H1 (cell line): Measurements from ENCODE around the gene ERMN. TPM values are rescaled to one million over a fixed set of nuclear protein-coding genes. Genes with fewer than 3 reads are reported as not detected.

Experiments used
- CTCF ChIA-PET: fragments of 300-600 bp; sonication (Branson Sonifier 250); formaldehyde crosslinking; loops from one replicate; lab custom pipeline; 2021; ENCODE audit not compliant: partially characterized antibody; lab: Charles Lee
- POLR2A ChIA-PET: fragments of 300-600 bp; sonication (Branson Sonifier 250); formaldehyde crosslinking; loops from one replicate; lab custom pipeline; 2021; ENCODE audit warnings: inconsistent platforms; ENCODE audit not compliant: partially characterized antibody; lab: Charles Lee
- DNase-seq, 2 experiments: peaks; one replicate each; pipeline versions ENCODE4 v3.0.0 to v3.0.0-alpha.2; 2010 to 2022; ENCODE audit warnings: low spot score in 2 of 2, low read depth in 1 of 2, mixed read lengths in 1 of 2
- FAIRE-seq: peaks from 2 replicates; lab custom pipeline; 2011; peaks lifted over from hg19 to GRCh38; lab: Jason Lieb, UNC
- H2AFZ ChIP-seq: 2 replicates; pipeline ENCODE4 v1.8.1; 2012; ENCODE audit warnings: low read length, inconsistent platforms
- H2AK5ac ChIP-seq: 2 replicates; pipeline ENCODE4 v1.6.1; 2013; ENCODE audit warnings: low read depth, low read length
- H2BK120ac ChIP-seq: replicated peaks from 2 replicates; pipeline ENCODE3; 2013; ENCODE audit warnings: low read depth, low read length, inconsistent platforms
- H2BK12ac ChIP-seq: 2 replicates; pipeline ENCODE4 v1.6.1; 2013; ENCODE audit warnings: low read depth, low read length
- H2BK15ac ChIP-seq: 2 replicates; pipeline ENCODE4 v1.6.1; 2013; ENCODE audit warnings: low read length
- H2BK20ac ChIP-seq: 2 replicates; pipeline ENCODE4 v1.6.1; 2013; ENCODE audit warnings: low read length
- H2BK5ac ChIP-seq: 2 replicates; pipeline ENCODE4 v1.6.1; 2013; ENCODE audit warnings: low read depth, low read length
- H3K14ac ChIP-seq: 2 replicates; pipeline ENCODE4 v1.6.1; 2013; ENCODE audit warnings: inconsistent platforms; ENCODE audit not compliant: insufficient read length
- H3K18ac ChIP-seq: 2 replicates; pipeline ENCODE4 v1.6.1; 2013; ENCODE audit warnings: low read length; ENCODE audit errors: extremely low read depth
- H3K23ac ChIP-seq: 2 replicates; pipeline ENCODE4 v1.6.1; 2013; ENCODE audit warnings: inconsistent platforms; ENCODE audit not compliant: insufficient read length
- H3K23me2 ChIP-seq: 2 replicates; pipeline ENCODE4 v1.6.1; 2013; ENCODE audit warnings: low read depth, low read length
- H3K27ac ChIP-seq: 2 replicates; pipeline ENCODE4 v1.6.1; 2011; ENCODE audit warnings: low read depth, low read length, inconsistent platforms
- H3K27me3 ChIP-seq, 4 experiments: replicated peaks in 1 of 4; 1 replicate in 1 of 4; 2 replicates in 3 of 4; pipeline versions ENCODE4 v1.6.1 to v1.8.1; 2011 to 2013; ENCODE audit warnings: low read length in 3 of 4, mild to moderate bottlenecking in 3 of 4, inconsistent platforms in 2 of 4, mixed read lengths in 2 of 4, moderate library complexity in 1 of 4; ENCODE audit not compliant: control insufficient read depth in 3 of 4, insufficient read depth in 3 of 4; ENCODE audit errors: extremely low read depth in 1 of 4
- H3K36me3 ChIP-seq, 4 experiments: 2 replicates each; pipeline versions ENCODE4 v1.6.1 to v1.8.1; 2011 to 2013; ENCODE audit warnings: mild to moderate bottlenecking in 4 of 4, low read length in 3 of 4, moderate library complexity in 2 of 4, control low read depth in 1 of 4, inconsistent platforms in 1 of 4; ENCODE audit not compliant: insufficient read depth in 4 of 4, control insufficient read depth in 2 of 4
- H3K4ac ChIP-seq: replicated peaks from 2 replicates; pipeline ENCODE3; 2013; ENCODE audit warnings: low read length, low read depth, mixed read lengths, inconsistent platforms; ENCODE audit not compliant: insufficient read length
- H3K4me1 ChIP-seq, 4 experiments: replicated peaks in 1 of 4; 1 replicate in 1 of 4; 2 replicates in 3 of 4; pipeline versions ENCODE4 v1.6.1 to v1.8.1; 2011 to 2013; ENCODE audit warnings: low read length in 3 of 4, inconsistent platforms in 2 of 4, mixed read lengths in 1 of 4; ENCODE audit not compliant: insufficient read depth in 4 of 4, control insufficient read depth in 3 of 4
- H3K4me2 ChIP-seq, 2 experiments: 2 replicates each; pipeline versions ENCODE4 v1.6.1 to v1.8.1; 2011 to 2013; ENCODE audit warnings: low read depth in 2 of 2, low read length in 2 of 2, control low read depth in 1 of 2, inconsistent platforms in 1 of 2, mild to moderate bottlenecking in 1 of 2; ENCODE audit not compliant: insufficient read depth in 1 of 2
- H3K4me3 ChIP-seq, 4 experiments: fragments of 200-600, 300-600 bp in 1 of 4; sonication (generic), shearing (Covaris generic), sonication (Bioruptor Twin) in 1 of 4; 2 replicates each; pipeline versions ENCODE4 v1.5.1 to v1.8.1; 2011 to 2016; ENCODE audit warnings: low read length in 4 of 4, low read depth in 3 of 4, control low read depth in 2 of 4, inconsistent platforms in 2 of 4, mild to moderate bottlenecking in 2 of 4, mixed read lengths in 1 of 4, moderate library complexity in 1 of 4; ENCODE audit not compliant: insufficient read depth in 2 of 4; ENCODE audit errors: extremely low read depth in 1 of 4
- H3K56ac ChIP-seq: replicated peaks from 2 replicates; pipeline ENCODE3; 2013; ENCODE audit warnings: low read depth, mild to moderate bottlenecking, mixed read lengths, low read length, inconsistent platforms; ENCODE audit not compliant: insufficient read length
- H3K79me1 ChIP-seq: 2 replicates; pipeline ENCODE4 v1.6.1; 2013; ENCODE audit warnings: low read depth, low read length, control low read depth
- H3K79me2 ChIP-seq, 2 experiments: 2 replicates each; pipeline versions ENCODE4 v1.6.1 to v1.8.1; 2012 to 2013; ENCODE audit warnings: low read length in 2 of 2, mild to moderate bottlenecking in 2 of 2, inconsistent platforms in 1 of 2; ENCODE audit not compliant: insufficient read depth in 2 of 2, control insufficient read depth in 1 of 2
- H3K9ac ChIP-seq, 4 experiments: replicated peaks in 1 of 4; 1 replicate in 1 of 4; 2 replicates in 3 of 4; pipeline versions ENCODE4 v1.6.1 to v1.8.1; 2011 to 2013; ENCODE audit warnings: low read depth in 3 of 4, low read length in 3 of 4, control low read depth in 2 of 4, mild to moderate bottlenecking in 2 of 4, moderate library complexity in 2 of 4, inconsistent platforms in 1 of 4; ENCODE audit errors: extremely low read depth in 1 of 4
- H3K9me3 ChIP-seq, 2 experiments: 2 replicates each; pipeline versions ENCODE4 v1.6.1 to v1.8.1; 2012 to 2013; ENCODE audit warnings: mild to moderate bottlenecking in 2 of 2, moderate library complexity in 2 of 2, control low read depth in 1 of 2, inconsistent platforms in 1 of 2, low read depth in 1 of 2, low read length in 1 of 2, mixed read lengths in 1 of 2; ENCODE audit not compliant: insufficient read depth in 2 of 2
- H4K20me1 ChIP-seq, 2 experiments: replicated peaks in 1 of 2; 2 replicates each; pipeline versions ENCODE3 to v1.8.1; 2011 to 2013; ENCODE audit warnings: inconsistent platforms in 2 of 2, low read length in 2 of 2, mild to moderate bottlenecking in 1 of 2; ENCODE audit not compliant: insufficient read depth in 2 of 2, control insufficient read depth in 1 of 2
- H4K5ac ChIP-seq: 2 replicates; pipeline ENCODE4 v1.6.1; 2013; ENCODE audit warnings: low read length, low read depth, mixed read lengths, inconsistent platforms; ENCODE audit not compliant: insufficient read length
- H4K8ac ChIP-seq: 2 replicates; pipeline ENCODE4 v1.8.0; 2013; ENCODE audit warnings: mild to moderate bottlenecking, moderate library complexity, low read length, inconsistent platforms; ENCODE audit not compliant: insufficient read depth; ENCODE audit errors: extremely low read depth
- H4K91ac ChIP-seq: replicated peaks from 2 replicates; pipeline ENCODE3; 2013; ENCODE audit warnings: low read length, mixed read lengths, inconsistent platforms; ENCODE audit not compliant: insufficient read length
- ASH2L ChIP-seq: fragments of 200-600, 300-600 bp; sonication (generic); IDR thresholded peaks from one replicate; pipeline ENCODE4 v1.7.1; 2017; ENCODE audit warnings: low read length
- CHD1 ChIP-seq: IDR thresholded peaks from 2 replicates; pipeline ENCODE4 v1.6.1; 2012; ENCODE audit warnings: low read depth, low read length, improper control_type of control experiment
- CREB1 ChIP-seq: IDR thresholded peaks from 2 replicates; pipeline ENCODE4 v1.6.1; 2012; ENCODE audit warnings: inconsistent platforms
- CTCF ChIP-seq, 3 experiments: IDR thresholded peaks; 1 replicate in 2 of 3; 2 replicates in 1 of 3; pipeline versions ENCODE4 v1.5.1 to v1.6.1; 2011; ENCODE audit warnings: low read length in 3 of 3, mild to moderate bottlenecking in 3 of 3, inconsistent platforms in 2 of 3, low read depth in 1 of 3, moderate library complexity in 1 of 3; ENCODE audit not compliant: insufficient read depth in 1 of 3; ENCODE audit errors: control extremely low read depth in 1 of 3
- EZH2 ChIP-seq: fragments of 200-600 bp; sonication (generic); IDR thresholded peaks from 2 replicates; pipeline ENCODE4 v1.7.1; 2012; ENCODE audit warnings: low read depth, mild to moderate bottlenecking, moderate library complexity, low read length, inconsistent platforms; ENCODE audit not compliant: severe bottlenecking
- FOSL1 ChIP-seq: IDR thresholded peaks from 2 replicates; pipeline ENCODE4 v1.6.1; 2011; ENCODE audit warnings: mild to moderate bottlenecking, low read depth, low read length, moderate library complexity; ENCODE audit not compliant: insufficient read depth
- POLR2AphosphoS5 ChIP-seq: IDR thresholded peaks from 2 replicates; pipeline ENCODE4 v1.6.1; 2011; ENCODE audit warnings: low read depth, low read length
- RNF2 ChIP-seq: fragments of 200-900, 300-1000 bp; sonication (generic); IDR thresholded peaks from 2 replicates; pipeline ENCODE4 v1.7.1; 2016; ENCODE audit warnings: borderline replicate concordance, low read depth, mild to moderate bottlenecking, antibody characterized with exemption, low read length; ENCODE audit not compliant: poor library complexity, severe bottlenecking; ENCODE audit errors: missing control alignments
- SIRT6 ChIP-seq: IDR thresholded peaks from one replicate; pipeline ENCODE4 v1.7.1; 2012; ENCODE audit warnings: low read length, inconsistent platforms
- YY1 ChIP-seq: IDR thresholded peaks from 2 replicates; pipeline ENCODE4 v1.6.1; 2011; ENCODE audit warnings: low read depth, mild to moderate bottlenecking, low read length
- ZNF274 ChIP-seq: IDR thresholded peaks from 2 replicates; pipeline ENCODE4 v1.7.0; 2012; ENCODE audit warnings: low read length, borderline replicate concordance; ENCODE audit errors: extremely low read depth
- WGBS, 2 experiments: shearing (Covaris generic) in 1 of 2; methylation state at CpG; one replicate each; pipeline versions ENCODE4 v1.1.6 to v1.1.7; 2013 to 2015; ENCODE audit warnings: low lambda C conversion rate in 2 of 2, mixed read lengths in 2 of 2, inconsistent platforms in 1 of 2, low coverage in 1 of 2, missing lambda C conversion rate in 1 of 2; ENCODE audit not compliant: insufficient replicate concordance in 2 of 2, insufficient coverage in 1 of 2, insufficient read length in 1 of 2; ENCODE audit errors: extremely low coverage in 1 of 2, missing lambda C conversion rate in 1 of 2; 5-methylcytosine and 5-hydroxymethylcytosine counted together
- polyA plus RNA-seq, 7 experiments: library from polyadenylated mRNA; depleted of rRNA in 3 of 7; stranded (reverse) in 5 of 7; unstranded in 2 of 7; fragments of >200 nt in 5 of 7; fragments of 200-250 nt in 2 of 7; gene quantifications; 1 replicate in 5 of 7; 2 replicates in 1 of 7; 4 replicates in 1 of 7; pipeline versions ENCODE4 v1.2.1 to v1.2.3, GENCODE V29; 2011 to 2013; ENCODE audit warnings: missing spikeins in 2 of 7, mixed read lengths in 2 of 7
- total RNA-seq: library from RNA; stranded (reverse); fragmentation: NEBNext Ultra II Directional; extraction: Animal tissue kit (Norgen Biotek cat#: 25700); gene quantifications from 2 replicates; pipeline ENCODE4 v1.2.1, GENCODE V29; 2021

ERMN gene
- total and polyA plus RNA-seq, 2 of the 8 experiments (the other 6 are each of a cell fraction or from before 2014, with no cell fraction given): 0.11 TPM; not detected in 1

GRCh38 chr2:157312866-157313486, 12.6 kb downstream of the ERMN start:
- ChIA-PET POLR2A (no interaction called here), CTCF (interaction anchor here (1.7 kb wide), 1 partner anchor 15 kb away, joined by 4 read pairs; no protein-coding TSS in a partner anchor)
- no peaks in the 10 kb centered on the region for H3K79me1 ChIP-seq
- H3K79me2 ChIP-seq: no peaks in the 10 kb centered on the region
- no peaks in the 10 kb centered on the region for H4K20me1 ChIP-seq
- H3K23me2 ChIP-seq: no peaks in the 10 kb centered on the region
- H4K5ac ChIP-seq: no peak overlapping the region
- no peak for DNase-seq
- H2AK5ac ChIP-seq: no peak overlapping the region
- no peak overlapping the region for H2BK5ac ChIP-seq
- H2BK12ac ChIP-seq: no peak overlapping the region
- peaks cover 0 to 5% (median 1%) of the 10 kb centered on the region in 4 experiments; a peak in 2 of 7 replicates for H3K4me1 ChIP-seq
- no peaks in the 10 kb centered on the region for H3K36me3 ChIP-seq
- H3K27me3 ChIP-seq: no peaks in the 10 kb centered on the region
- FAIRE-seq: no peak
- H2BK15ac ChIP-seq: no peak overlapping the region
- H2AFZ ChIP-seq: no peak overlapping the region
- H3K56ac ChIP-seq: no peak overlapping the region
- no peak overlapping the region for H3K9ac ChIP-seq
- no peak overlapping the region for H4K8ac ChIP-seq
- H3K9me3 ChIP-seq: no peaks in the 10 kb centered on the region
- no peak overlapping the region for H2BK120ac ChIP-seq
- no peak overlapping the region for H3K14ac ChIP-seq
- H2BK20ac ChIP-seq: no peak overlapping the region
- WGBS, 2 experiments: 88% methylated on average over 1 of the region's 1 CpG; no CpG with 5 or more reads in 1 of the 2 experiments
- no peak overlapping the region for H3K4me3 ChIP-seq
- H3K4ac ChIP-seq: no peak overlapping the region
- no peak overlapping the region for H3K27ac ChIP-seq
- H3K4me2 ChIP-seq: no peak overlapping the region
- H4K91ac ChIP-seq: no peak overlapping the region
- no peak overlapping the region for H3K23ac ChIP-seq
- no peak overlapping the region for H3K18ac ChIP-seq
- no peak for TF ChIP-seq CHD1
- TF ChIP-seq EZH2: no peak
- TF ChIP-seq ASH2L: no peak
- no peak for TF ChIP-seq SIRT6
- TF ChIP-seq POLR2AphosphoS5: no peak
- no peak for TF ChIP-seq CTCF (IDR thresholded peaks at IDR 0.05; ENCODE audit: control extremely low read depth in 1 of 3, insufficient read depth in 1 of 3, low read depth in 1 of 3, low read length in 3 of 3)
- no peak for TF ChIP-seq CREB1
- TF ChIP-seq RNF2: no peak
- no peak for TF ChIP-seq ZNF274
- TF ChIP-seq FOSL1: no peak
- TF ChIP-seq YY1: no peak
